HepG2 (cell line): ENCODE measurements around the gene PLIN4. TPM values are rescaled to one million over a fixed set of nuclear protein-coding genes. Genes with fewer than 3 reads are reported as not detected.
A peak's percentile ranks its signal among the peaks of the same experiment; 100 is the strongest.

Source experiments
- ATF2 ChIP-seq: sonication (generic); formaldehyde crosslinking; IDR thresholded peaks from 2 replicates; pipeline ENCODE4 v1.4.0; 2020; ENCODE audit warnings: missing genetic modification reagents
- CREB1 ChIP-seq, 2 experiments: fragments of 450-650 bp in 1 of 2; IDR thresholded peaks; 2 replicates each; pipeline ENCODE4 v1.6.1; 2016 to 2017; ENCODE audit warnings: control low read depth in 1 of 2, mild to moderate bottlenecking in 1 of 2, missing compliant biosample characterization in 1 of 2, missing genetic modification characterization in 1 of 2
- IKZF4 ChIP-seq: sonication (generic); formaldehyde crosslinking; IDR thresholded peaks from 2 replicates; pipeline ENCODE4 v1.5.1; 2020; ENCODE audit warnings: borderline replicate concordance, mild to moderate bottlenecking, low read depth, missing genetic modification reagents; ENCODE audit errors: not compliant biosample characterization
- MAF1 ChIP-seq: sonication (generic); formaldehyde crosslinking; IDR thresholded peaks from 2 replicates; pipeline ENCODE4 v1.5.0; 2020; ENCODE audit warnings: missing genetic modification reagents, borderline replicate concordance
- NBN ChIP-seq: fragments of 450-650 bp; conservative IDR thresholded peaks from 2 replicates; pipeline ENCODE4 v1.6.1; 2017
- RAD51 ChIP-seq: fragments of 450-650 bp; IDR thresholded peaks from 2 replicates; pipeline ENCODE4 v1.6.1; 2016; ENCODE audit warnings: borderline replicate concordance
- RARA ChIP-seq: IDR thresholded peaks from 2 replicates; pipeline ENCODE4 v1.6.1; 2016; ENCODE audit warnings: missing genetic modification reagents, missing compliant biosample characterization
- SMAD3 ChIP-seq: sonication (generic); formaldehyde crosslinking; IDR thresholded peaks from 2 replicates; pipeline ENCODE4 v1.4.0; 2020; ENCODE audit warnings: missing genetic modification reagents
- TP53 ChIP-seq: sonication (generic); formaldehyde crosslinking; conservative IDR thresholded peaks from 2 replicates; pipeline ENCODE4 v1.4.0; 2020; ENCODE audit warnings: missing genetic modification reagents
- XRCC5 ChIP-seq: fragments of 200-400 bp; formaldehyde crosslinking; optimal IDR thresholded peaks from 2 replicates; pipeline ENCODE3; 2017; ENCODE audit warnings: mild to moderate bottlenecking, low read length
- ZBTB21 ChIP-seq: sonication (generic); formaldehyde crosslinking; IDR thresholded peaks from 2 replicates; pipeline ENCODE4 v1.4.0; 2020; ENCODE audit warnings: missing genetic modification reagents
- ZNF121 ChIP-seq: sonication (generic); formaldehyde crosslinking; IDR thresholded peaks from 2 replicates; pipeline ENCODE4 v1.5.0; 2020; ENCODE audit warnings: mild to moderate bottlenecking, missing genetic modification reagents
- ZNF24 ChIP-seq: fragments of 450-650 bp; IDR thresholded peaks from 2 replicates; pipeline ENCODE4 v1.6.1; 2017; ENCODE audit warnings: antibody characterized with exemption, mild to moderate bottlenecking
- ZNF256 ChIP-seq: sonication (generic); formaldehyde crosslinking; conservative IDR thresholded peaks from 2 replicates; pipeline ENCODE4 v1.4.0; 2020; ENCODE audit warnings: missing genetic modification reagents
- ZNF441 ChIP-seq: sonication (generic); formaldehyde crosslinking; IDR thresholded peaks from 2 replicates; pipeline ENCODE4 v1.7.0; 2021; ENCODE audit warnings: missing genetic modification reagents, borderline replicate concordance
- ZNF574 ChIP-seq: sonication (generic); formaldehyde crosslinking; IDR thresholded peaks from 2 replicates; pipeline ENCODE4 v1.4.0; 2020; ENCODE audit warnings: missing genetic modification reagents
- ZNF879 ChIP-seq: sonication (generic); formaldehyde crosslinking; IDR thresholded peaks from 2 replicates; pipeline ENCODE4 v1.8.1; 2023; ENCODE audit warnings: missing genetic modification reagents
- polyA plus RNA-seq, 8 experiments: library from polyadenylated mRNA; depleted of rRNA in 3 of 8; stranded (reverse) in 7 of 8; unstranded in 1 of 8; fragments of >200 nt; fragmentation: Illumina TruSeq in 4 of 8; extraction: Trizol in 4 of 8; gene quantifications; 2 replicates each; pipeline versions ENCODE4 v1.2.1 to v1.2.3, GENCODE V29; 2011 to 2016; ENCODE audit warnings: low read depth in 4 of 8, missing spikeins in 1 of 8, mixed read lengths in 1 of 8; ENCODE audit not compliant: insufficient read depth in 1 of 8
- total RNA-seq, 5 experiments: library from RNA; depleted of rRNA; stranded (reverse); fragments of >200 nt; fragmentation: Illumina TruSeq; extraction: Trizol; gene quantifications; 2 replicates each; pipeline ENCODE4 v1.2.3, GENCODE V29; 2016; ENCODE audit warnings: low read depth in 1 of 5
- TF ChIP-seq, protein P1 (sequence below): sonication (generic); formaldehyde crosslinking; IDR thresholded peaks from 2 replicates; pipeline ENCODE4 v1.4.0; 2020; ENCODE audit warnings: mild to moderate bottlenecking, low read depth, missing genetic modification reagents
- TF ChIP-seq, protein P2 (sequence below): sonication (generic); formaldehyde crosslinking; IDR thresholded peaks from 2 replicates; pipeline ENCODE4 v1.4.0; 2020; ENCODE audit warnings: missing genetic modification reagents

PLIN4 gene
- total and polyA plus RNA-seq, 2 of the 13 experiments (the other 11 are each of a cell fraction or from before 2014, with no cell fraction given) = 1.1 to 1.3 TPM

DNA sequence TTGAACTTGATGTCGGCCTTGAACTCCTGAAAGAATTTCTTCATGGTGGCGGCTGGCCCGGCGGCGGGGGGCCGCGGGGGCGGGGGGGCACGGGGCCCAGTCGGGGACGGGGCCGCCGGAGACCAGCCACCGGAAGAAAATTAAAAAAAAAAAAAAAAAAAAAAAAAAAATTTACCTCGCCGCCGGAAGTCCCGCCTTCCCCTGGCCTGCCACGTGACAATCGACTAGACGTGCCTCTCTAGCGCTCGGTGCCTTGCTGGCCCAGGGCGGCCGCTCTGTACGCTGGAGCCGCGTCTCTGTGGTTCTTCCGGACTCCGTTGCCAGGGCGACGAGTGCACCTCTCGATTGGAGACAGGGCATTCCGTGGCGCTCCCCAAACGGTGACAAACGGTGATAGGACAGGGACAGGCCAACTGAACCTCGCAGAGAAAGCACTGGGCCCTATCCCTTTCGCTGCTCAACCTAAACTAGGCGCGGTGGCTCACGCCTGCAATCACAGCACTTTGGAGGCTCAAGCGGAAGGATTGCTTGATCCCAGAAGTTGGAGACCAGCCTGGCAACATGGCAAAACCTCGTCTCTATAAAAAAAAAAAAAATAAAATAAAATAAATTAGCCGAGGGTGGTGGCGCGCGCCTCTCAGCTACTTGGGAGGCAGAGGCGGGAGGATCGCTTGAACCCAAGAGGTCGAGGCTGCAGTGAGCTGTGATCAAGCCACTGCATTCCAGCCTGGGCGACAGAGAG, 60.5 kb downstream of the PLIN4 start, which contains the start of gene UBXN6 (continued):
- TF ChIP-seq, protein P1, sequence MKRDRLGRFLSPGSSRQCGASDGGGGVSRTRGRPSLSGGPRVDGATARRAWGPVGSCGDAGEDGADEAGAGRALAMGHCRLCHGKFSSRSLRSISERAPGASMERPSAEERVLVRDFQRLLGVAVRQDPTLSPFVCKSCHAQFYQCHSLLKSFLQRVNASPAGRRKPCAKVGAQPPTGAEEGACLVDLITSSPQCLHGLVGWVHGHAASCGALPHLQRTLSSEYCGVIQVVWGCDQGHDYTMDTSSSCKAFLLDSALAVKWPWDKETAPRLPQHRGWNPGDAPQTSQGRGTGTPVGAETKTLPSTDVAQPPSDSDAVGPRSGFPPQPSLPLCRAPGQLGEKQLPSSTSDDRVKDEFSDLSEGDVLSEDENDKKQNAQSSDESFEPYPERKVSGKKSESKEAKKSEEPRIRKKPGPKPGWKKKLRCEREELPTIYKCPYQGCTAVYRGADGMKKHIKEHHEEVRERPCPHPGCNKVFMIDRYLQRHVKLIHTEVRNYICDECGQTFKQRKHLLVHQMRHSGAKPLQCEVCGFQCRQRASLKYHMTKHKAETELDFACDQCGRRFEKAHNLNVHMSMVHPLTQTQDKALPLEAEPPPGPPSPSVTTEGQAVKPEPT (CRISPR knock-in tag) = no peak
- TF ChIP-seq ZNF441 (CRISPR knock-in tag) (no peak), ATF2 (CRISPR knock-in tag) (peak; percentile 77), ZNF879 (CRISPR knock-in tag) (no peak), XRCC5 (peak; percentile 94), NBN (no peak), ZNF121 (CRISPR knock-in tag) (no peak), RARA (CRISPR knock-in tag) (peak; percentile 15; the same call in 1 of the 2 replicates), ZNF24 (no peak), RAD51 (peak; percentile 63; the same call in 1 of the 2 replicates), TP53 (CRISPR knock-in tag) (no peak), ZNF256 (CRISPR knock-in tag) (no peak), MAF1 (CRISPR knock-in tag) (peak; percentile 19; the same call in 1 of the 2 replicates), CREB1 (IDR thresholded peaks at IDR 0.05) (peak; percentile 59), CREB1 (CRISPR knock-in tag; IDR thresholded peaks at IDR 0.05) (no peak), ZBTB21 (CRISPR knock-in tag) (no peak), IKZF4 (CRISPR knock-in tag) (no peak), SMAD3 (CRISPR knock-in tag) (0 out of 2 replicates have a peak, but pooled peaks have one; percentile 32), ZNF574 (CRISPR knock-in tag) (peak; percentile 99)
- TF ChIP-seq, protein P2, sequence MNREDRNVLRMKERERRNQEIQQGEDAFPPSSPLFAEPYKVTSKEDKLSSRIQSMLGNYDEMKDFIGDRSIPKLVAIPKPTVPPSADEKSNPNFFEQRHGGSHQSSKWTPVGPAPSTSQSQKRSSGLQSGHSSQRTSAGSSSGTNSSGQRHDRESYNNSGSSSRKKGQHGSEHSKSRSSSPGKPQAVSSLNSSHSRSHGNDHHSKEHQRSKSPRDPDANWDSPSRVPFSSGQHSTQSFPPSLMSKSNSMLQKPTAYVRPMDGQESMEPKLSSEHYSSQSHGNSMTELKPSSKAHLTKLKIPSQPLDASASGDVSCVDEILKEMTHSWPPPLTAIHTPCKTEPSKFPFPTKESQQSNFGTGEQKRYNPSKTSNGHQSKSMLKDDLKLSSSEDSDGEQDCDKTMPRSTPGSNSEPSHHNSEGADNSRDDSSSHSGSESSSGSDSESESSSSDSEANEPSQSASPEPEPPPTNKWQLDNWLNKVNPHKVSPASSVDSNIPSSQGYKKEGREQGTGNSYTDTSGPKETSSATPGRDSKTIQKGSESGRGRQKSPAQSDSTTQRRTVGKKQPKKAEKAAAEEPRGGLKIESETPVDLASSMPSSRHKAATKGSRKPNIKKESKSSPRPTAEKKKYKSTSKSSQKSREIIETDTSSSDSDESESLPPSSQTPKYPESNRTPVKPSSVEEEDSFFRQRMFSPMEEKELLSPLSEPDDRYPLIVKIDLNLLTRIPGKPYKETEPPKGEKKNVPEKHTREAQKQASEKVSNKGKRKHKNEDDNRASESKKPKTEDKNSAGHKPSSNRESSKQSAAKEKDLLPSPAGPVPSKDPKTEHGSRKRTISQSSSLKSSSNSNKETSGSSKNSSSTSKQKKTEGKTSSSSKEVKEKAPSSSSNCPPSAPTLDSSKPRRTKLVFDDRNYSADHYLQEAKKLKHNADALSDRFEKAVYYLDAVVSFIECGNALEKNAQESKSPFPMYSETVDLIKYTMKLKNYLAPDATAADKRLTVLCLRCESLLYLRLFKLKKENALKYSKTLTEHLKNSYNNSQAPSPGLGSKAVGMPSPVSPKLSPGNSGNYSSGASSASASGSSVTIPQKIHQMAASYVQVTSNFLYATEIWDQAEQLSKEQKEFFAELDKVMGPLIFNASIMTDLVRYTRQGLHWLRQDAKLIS (CRISPR knock-in tag) = no peak
